DMS153 treated with DMSO at 0.1 percent for 48 hours (cell line): ENCODE measurements around the gene PCBP4.
"Not testable (repeated sequence)": the region's sequence is repeated elsewhere in the genome, so short reads cannot be mapped to it uniquely, and the experiment has no call there.

Experiments
- DNase-seq: peaks from one replicate; lab custom pipeline; 2025; ENCODE audit not compliant: unreplicated experiment; lab: John Stamatoyannopoulos, UW

The PCBP4 gene

GRCh38 chr3:51941463-51941797 lies 25.8 kb downstream of the PCBP4 start:
- DNase-seq = no peak

GRCh38 chr3:51940648-51941462 lies 26.4 kb downstream of the PCBP4 start:
- no peak for DNase-seq

DNA sequence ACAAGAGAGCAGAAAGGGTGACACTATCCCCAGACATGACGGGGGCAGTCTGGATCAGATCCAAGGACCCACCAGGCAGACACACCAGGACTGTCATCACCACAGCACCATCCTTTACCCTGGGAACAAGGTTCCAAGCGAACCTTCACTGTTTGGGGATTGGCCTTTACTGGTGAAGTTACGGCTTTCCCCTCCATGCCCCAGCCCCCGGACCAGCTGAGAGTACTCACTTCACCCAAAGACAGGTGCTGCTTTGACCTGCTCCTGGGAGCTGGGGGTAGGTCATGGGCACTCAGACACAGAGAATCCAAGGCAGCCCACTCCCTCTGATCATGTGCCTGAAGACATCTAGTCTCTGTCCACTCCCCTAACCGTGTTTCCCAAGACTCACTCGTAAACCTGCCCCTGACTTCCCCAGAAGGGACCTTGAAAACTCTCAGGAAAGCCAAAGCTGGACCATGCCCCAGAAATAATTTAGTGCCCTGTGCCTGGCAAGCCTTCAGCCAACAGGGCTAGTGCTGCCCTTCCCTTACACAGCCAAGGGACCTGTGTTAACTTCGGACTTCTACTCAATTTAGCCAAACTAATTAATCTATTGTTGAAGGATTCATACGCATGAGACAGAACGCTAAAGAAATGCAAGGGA lies 28.4 kb downstream of the PCBP4 start:
- no peak for DNase-seq

GRCh38 chr3:51937611-51938450 lies 29.4 kb downstream of the PCBP4 start:
- DNase-seq = no peak

DNA sequence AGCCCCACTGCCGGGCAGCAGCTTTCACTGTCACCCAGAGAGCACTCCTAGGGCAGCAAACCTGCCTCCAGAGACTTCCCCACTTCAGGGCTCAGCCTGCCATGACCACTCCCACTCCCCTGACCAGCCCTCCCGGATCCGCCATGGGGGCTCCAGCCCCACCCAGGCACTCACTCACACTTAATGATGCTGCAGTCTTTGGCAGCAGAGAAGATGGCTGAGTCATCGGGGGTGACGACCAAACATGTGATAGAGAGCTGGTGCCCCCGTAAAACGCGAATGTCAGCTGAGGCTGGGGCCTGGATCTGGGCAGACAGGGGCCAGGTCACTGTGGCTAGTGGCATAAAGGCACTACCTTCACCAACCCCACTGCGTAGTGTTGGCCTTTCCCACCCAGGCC lies 30.2 kb downstream of the PCBP4 start:
- no peak for DNase-seq

GRCh38 chr3:51935886-51936755 lies 31.1 kb downstream of the PCBP4 start:
- no peak for DNase-seq

GRCh38 chr3:51934991-51935885 lies 32.0 kb downstream of the PCBP4 start:
- DNase-seq = no peak

- DNase-seq = no peak
Measured at GRCh38 chr3:51934139-51934850, 33.0 kb downstream of the PCBP4 start.

GRCh38 chr3:51933471-51934138 lies 33.6 kb downstream of the PCBP4 start:
- no peak for DNase-seq

- DNase-seq = no peak
Measured at GRCh38 chr3:51932471-51933370, 34.5 kb downstream of the PCBP4 start.

DNA sequence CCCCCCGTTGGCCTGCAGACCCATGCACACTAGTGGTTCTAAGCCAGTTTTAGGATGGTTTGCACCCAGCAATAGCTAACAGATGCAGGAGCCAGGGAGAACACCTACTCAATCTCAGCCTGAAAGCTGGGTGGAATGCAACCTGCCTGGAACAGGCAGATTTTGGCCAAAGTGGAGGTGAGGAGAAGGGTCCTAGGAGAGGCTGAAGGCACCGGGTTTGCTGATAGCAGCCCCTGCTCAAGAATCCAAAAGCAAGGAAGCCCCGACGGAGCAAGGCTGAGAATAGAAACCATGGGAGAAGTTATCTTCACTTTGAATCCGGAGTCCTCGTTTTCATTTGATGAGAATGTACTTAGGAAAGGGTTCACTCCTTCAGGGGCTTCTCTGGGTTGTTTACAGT lies 35.5 kb downstream of the PCBP4 start:
- no peak for DNase-seq

DNA sequence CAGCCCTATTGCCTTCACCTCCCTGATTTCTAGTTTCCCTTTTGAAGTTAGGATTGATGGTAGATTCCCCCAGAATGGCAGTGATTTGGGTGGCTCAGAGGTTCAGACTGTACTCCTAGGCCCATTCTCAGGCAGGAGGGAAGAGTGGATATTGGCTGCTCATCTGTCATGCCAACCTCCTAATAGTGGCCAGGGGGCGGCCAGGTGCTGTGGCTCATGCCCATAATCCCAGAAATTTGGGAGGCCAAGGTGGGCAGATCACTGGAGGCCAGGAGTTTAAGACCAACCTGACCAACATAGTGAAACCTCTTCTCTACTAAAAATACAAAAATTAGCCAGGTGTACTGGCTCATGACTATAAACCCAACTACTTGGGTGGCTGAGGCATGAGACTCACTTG lies 36.8 kb downstream of the PCBP4 start:
- no peak for DNase-seq

DNA sequence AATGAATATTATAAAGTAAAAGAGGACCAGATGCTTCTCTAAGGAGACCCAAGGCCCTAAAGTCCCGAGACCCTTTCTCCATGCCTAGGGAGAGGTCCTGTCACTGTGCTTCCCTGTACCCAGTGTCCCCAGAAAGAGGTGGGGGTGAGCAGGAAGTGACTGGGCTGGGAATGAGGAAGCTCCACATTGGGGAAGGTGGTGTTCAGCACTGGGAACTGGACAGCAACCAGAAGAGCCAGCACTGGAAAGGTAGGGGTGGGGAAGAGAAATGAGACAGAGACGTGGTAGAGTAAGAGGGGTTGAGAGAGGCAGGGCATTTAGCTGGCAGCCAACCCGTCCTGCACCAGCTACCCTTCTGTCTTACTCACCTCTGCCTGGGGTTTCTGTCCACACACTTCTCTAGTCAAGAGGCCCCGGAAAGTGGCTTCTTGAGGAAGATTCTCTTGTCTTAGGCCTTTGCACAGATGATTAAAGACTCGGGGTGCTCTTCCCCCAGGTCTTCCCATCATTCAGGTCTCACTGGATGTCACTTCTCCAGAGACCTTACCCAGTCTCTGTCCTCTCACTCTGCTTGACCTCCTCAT lies 37.7 kb downstream of the PCBP4 start:
- DNase-seq = no peak

DNA sequence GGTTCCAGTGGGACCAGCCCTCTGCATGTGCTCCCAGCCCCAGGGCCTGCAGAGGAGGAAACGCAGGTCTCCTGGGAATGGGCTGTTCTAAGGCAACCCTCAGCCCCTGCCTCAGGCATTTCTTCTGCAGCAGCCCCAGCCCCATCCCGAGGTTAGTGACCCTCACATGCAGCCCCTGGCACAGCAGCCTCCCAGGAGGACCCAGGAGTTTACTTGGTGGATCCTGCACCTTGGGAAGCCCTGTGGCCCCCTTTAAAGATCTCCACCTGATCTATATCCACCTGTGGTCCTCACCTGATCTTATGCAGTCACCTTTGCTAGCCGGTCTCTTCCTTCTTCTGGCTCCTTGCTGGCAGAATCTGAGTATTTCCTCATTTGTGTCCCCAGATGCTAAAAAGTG lies 38.3 kb downstream of the PCBP4 start:
- DNase-seq = not testable (repeated sequence)

GRCh38 chr3:51928438-51928837 lies 38.8 kb downstream of the PCBP4 start:
- DNase-seq = no peak

DNA sequence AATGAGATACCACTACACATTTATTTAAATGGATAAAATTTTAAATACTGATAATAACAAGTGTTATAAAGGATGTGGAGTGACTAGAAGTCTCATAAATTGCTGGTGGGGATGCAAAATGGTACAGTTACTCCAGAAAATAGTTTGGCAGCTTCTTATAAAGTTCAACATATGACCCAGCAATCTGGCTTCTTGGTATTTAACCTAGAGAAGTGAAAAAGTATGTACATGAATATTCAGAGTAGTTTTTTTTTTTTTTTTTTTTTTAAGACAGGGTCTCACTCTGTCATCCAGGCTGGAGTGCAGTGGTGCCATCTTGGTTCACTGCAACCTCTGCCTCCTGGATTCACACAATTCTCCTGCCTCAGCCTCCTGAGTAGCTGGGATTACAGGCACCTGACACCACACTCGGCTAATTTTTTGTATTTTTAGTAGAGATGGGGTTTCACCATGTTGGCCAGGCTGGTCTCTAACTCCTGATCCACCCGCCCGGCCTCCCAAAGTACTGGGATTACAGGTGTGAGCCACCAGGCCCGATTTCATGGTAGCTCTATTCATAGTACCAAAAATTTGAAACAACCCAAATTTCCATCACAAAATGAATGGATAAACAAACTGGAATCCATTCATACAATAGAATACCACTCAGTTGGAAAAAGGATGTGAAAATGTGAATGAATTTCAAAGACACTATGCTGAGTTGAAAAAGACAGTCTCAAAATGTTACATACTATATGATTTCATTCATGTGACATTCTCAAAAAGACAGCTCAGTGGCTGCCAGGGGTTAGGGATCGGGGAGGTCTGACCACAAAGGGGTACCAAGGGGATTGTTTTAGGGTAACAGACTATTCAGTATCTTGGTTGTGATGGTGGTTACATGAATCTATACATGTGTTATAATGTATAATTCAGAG lies 39.9 kb downstream of the PCBP4 start:
- DNase-seq = no peak
